Karpas-422 (cell line): ENCODE measurements around the gene DEPDC1. TPM values are rescaled to one million over a fixed set of nuclear protein-coding genes. Genes with fewer than 3 reads are reported as not detected.

Source experiments
- DNase-seq: peaks from one replicate; pipeline ENCODE4 v3.0.0-alpha.2; 2015
- H2AFZ ChIP-seq: fragments of 200-600 bp; sonication (generic); 2 replicates; pipeline ENCODE4 v1.6.1; 2014; ENCODE audit warnings: antibody characterized with exemption, low read length, mixed read lengths
- H3K27ac ChIP-seq: fragments of 200-600 bp; sonication (generic); 2 replicates; pipeline ENCODE4 v1.5.1; 2014; ENCODE audit warnings: mild to moderate bottlenecking, low read length, moderate library complexity
- H3K27me3 ChIP-seq: fragments of 200-600 bp; sonication (generic); 2 replicates; pipeline ENCODE4 v1.6.1; 2014; ENCODE audit warnings: low read length, mixed read lengths
- H3K36me3 ChIP-seq: fragments of 200-600 bp; sonication (generic); 2 replicates; pipeline ENCODE4 v1.6.1; 2014; ENCODE audit warnings: low read length, mixed read lengths; ENCODE audit not compliant: insufficient read depth
- H3K4me1 ChIP-seq: fragments of 200-600 bp; sonication (generic); 2 replicates; pipeline ENCODE4 v1.6.1; 2014; ENCODE audit warnings: mild to moderate bottlenecking, low read length, mixed read lengths
- H3K4me2 ChIP-seq: fragments of 200-600 bp; sonication (generic); 2 replicates; pipeline ENCODE4 v1.6.1; 2014; ENCODE audit warnings: low read length, low read depth, mild to moderate bottlenecking; ENCODE audit not compliant: poor library complexity, severe bottlenecking
- H3K4me3 ChIP-seq: fragments of 200-600 bp; sonication (generic); 2 replicates; pipeline ENCODE4 v1.5.1; 2014; ENCODE audit warnings: mild to moderate bottlenecking, antibody characterized with exemption, low read length, mixed read lengths
- H3K79me2 ChIP-seq: fragments of 200-600 bp; sonication (generic); 2 replicates; pipeline ENCODE4 v1.6.1; 2014; ENCODE audit warnings: mild to moderate bottlenecking, low read length, mixed read lengths
- H3K9ac ChIP-seq: fragments of 200-600 bp; sonication (generic); 2 replicates; pipeline ENCODE4 v1.6.0; 2014; ENCODE audit warnings: low read length
- H3K9me2 ChIP-seq: fragments of 200-600 bp; sonication (generic), shearing (Covaris generic); replicated peaks from 2 replicates; pipeline ENCODE4 v1.6.0; 2014; ENCODE audit warnings: mild to moderate bottlenecking, low read length, moderate library complexity; ENCODE audit not compliant: insufficient read depth
- H3K9me3 ChIP-seq: fragments of 300-700, 200-600 bp; sonication (generic); 2 replicates; pipeline ENCODE4 v1.6.1; 2014; ENCODE audit warnings: low read length, mixed read lengths
- H4K20me1 ChIP-seq: fragments of 200-600 bp; sonication (generic); 2 replicates; pipeline ENCODE4 v1.6.1; 2014; ENCODE audit warnings: mild to moderate bottlenecking, antibody characterized with exemption, low read length, low read depth; ENCODE audit not compliant: insufficient read depth
- total RNA-seq: library from RNA; depleted of rRNA; stranded (reverse); fragments of >200 nt; shearing (Covaris generic); gene quantifications from 2 replicates; pipeline ENCODE4 v1.2.3, GENCODE V29; 2014; ENCODE audit warnings: low replicate concordance

The DEPDC1 gene
- total RNA-seq, 1 experiment from 2014 or later = 36.6 TPM

- Histone ChIP-seq H2AFZ (no peak within 1 kb of the TSS), H3K4me1 (no peaks in the 10 kb centered on the region), H3K79me2 (no peaks in the 10 kb centered on the region), H3K27ac (no peak within 1 kb of the TSS), H3K27me3 (no peaks in the 10 kb centered on the region; the same call in 1 of the 2 replicates), H3K9ac (no peak within 1 kb of the TSS), H4K20me1 (no peaks in the 10 kb centered on the region), H3K9me3 (no peaks in the 10 kb centered on the region), H3K36me3 (no peaks in the 10 kb centered on the region), H3K4me2 (no peak within 1 kb of the TSS), H3K4me3 (no peak within 1 kb of the TSS), H3K9me2 (no peaks in the 10 kb centered on the region)
- DNase-seq = no peak
Measured at GRCh38 chr1:68449901-68450300, 47.0 kb downstream of the DEPDC1 start, which contains the start of gene RPE65. RPE65 (minus strand) TSS chr1:68449954; CDS start chr1:68449905, 49 bp downstream.

DNA sequence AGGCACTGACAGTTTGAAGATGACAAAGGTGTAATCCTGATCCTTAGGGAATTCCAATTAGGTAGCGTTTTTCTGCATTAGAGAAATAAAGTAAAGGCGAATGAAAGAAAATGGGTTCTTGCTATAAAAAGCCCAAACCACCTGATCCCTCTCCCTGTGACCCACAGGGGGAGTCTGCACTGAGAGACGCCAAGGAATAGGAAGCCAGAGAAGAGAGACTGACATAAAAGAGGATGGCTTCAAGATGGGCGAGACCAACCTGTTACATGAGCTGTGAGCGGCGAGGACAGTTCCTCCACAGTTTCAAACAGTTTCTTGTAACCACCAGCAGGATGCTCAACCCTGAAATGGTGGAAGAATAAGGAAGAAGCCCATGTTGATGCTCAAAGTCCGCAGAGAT, 48.5 kb downstream of the DEPDC1 start:
- no peaks in the 10 kb centered on the region for H3K36me3 ChIP-seq
- no peaks in the 10 kb centered on the region for H3K4me1 ChIP-seq
- H4K20me1 ChIP-seq = no peaks in the 10 kb centered on the region
- no peak overlapping the region for H3K4me2 ChIP-seq
- no peak for DNase-seq
- no peak overlapping the region for H2AFZ ChIP-seq
- no peaks in the 10 kb centered on the region for H3K9me2 ChIP-seq
- H3K27ac ChIP-seq = no peak overlapping the region
- no peaks in the 10 kb centered on the region; the same call in 1 of the 2 replicates for H3K27me3 ChIP-seq
- H3K9ac ChIP-seq = no peak overlapping the region
- H3K9me3 ChIP-seq = no peaks in the 10 kb centered on the region
- H3K4me3 ChIP-seq = no peak overlapping the region
- H3K79me2 ChIP-seq = no peaks in the 10 kb centered on the region

DNA sequence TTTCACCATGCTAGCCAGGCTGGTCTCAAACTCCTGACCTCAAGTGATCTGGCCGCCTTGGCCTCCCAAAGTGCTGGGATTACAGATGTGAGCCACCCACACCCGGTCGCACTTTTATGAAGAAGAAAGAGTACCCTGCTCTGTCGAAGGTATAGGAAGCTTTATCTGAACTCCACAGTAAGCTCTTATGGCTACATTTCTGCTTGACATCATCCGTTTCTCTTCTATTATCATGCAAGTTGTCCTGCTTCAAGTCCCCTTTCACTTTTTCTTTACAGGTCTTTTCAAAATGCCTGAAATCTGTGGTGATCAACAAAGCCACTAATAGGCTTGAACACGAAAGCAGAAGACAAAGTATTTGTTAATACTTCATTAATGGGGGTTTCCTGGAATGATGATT, 51.2 kb downstream of the DEPDC1 start:
- Histone ChIP-seq H3K4me3 (no peak overlapping the region), H3K4me1 (no peaks in the 10 kb centered on the region), H3K9me2 (no peaks in the 10 kb centered on the region), H2AFZ (no peak overlapping the region), H3K79me2 (no peaks in the 10 kb centered on the region), H3K9me3 (no peaks in the 10 kb centered on the region), H3K9ac (no peak overlapping the region), H3K36me3 (no peaks in the 10 kb centered on the region), H3K27ac (no peak overlapping the region), H3K4me2 (no peak overlapping the region), H3K27me3 (no peaks in the 10 kb centered on the region; the same call in 1 of the 2 replicates), H4K20me1 (no peaks in the 10 kb centered on the region)
- no peak for DNase-seq

DNA sequence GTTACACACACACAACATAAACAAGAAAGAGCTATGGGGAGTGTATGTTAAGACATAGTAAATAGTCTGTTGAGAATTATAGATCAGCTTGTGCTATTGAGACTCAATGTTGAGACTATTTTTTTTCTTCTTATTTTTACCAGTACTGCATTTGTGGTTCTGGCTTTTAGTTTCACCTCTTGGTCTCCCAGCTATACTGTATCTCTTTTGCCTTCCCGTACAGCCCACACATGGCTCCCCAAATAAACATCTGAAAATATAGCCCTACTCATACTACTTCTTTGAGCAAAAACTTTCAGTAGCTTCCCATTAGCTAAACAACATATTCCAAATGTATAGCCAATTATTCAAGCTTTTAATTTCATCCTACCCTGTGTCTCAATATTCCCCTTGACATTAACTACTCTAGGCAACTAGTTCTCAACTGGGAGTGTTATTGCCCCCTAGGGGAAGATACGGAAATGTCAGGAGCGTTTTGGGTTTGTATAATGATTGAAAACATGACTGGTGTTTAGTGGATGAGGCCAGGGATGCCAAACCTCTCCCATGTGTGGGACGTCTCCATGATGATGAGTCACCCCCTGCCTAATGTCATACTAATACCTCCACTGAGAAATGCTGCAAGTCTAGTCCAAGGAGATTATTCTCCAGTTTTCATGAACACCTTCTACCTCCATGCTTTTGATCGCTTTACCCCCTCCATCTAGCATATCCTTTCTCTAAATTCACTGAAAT, 53.9 kb downstream of the DEPDC1 start:
- H2AFZ ChIP-seq = no peak overlapping the region
- H3K27me3 ChIP-seq = no peaks in the 10 kb centered on the region; the same call in 1 of the 2 replicates
- H4K20me1 ChIP-seq = no peaks in the 10 kb centered on the region
- no peak overlapping the region for H3K4me2 ChIP-seq
- H3K79me2 ChIP-seq = no peaks in the 10 kb centered on the region
- peak; percentile 72 for DNase-seq
- no peaks in the 10 kb centered on the region for H3K9me2 ChIP-seq
- peaks cover 7% of the 10 kb centered on the region for H3K4me1 ChIP-seq
- H3K36me3 ChIP-seq = no peaks in the 10 kb centered on the region
- no peak overlapping the region for H3K4me3 ChIP-seq
- H3K9ac ChIP-seq = no peak overlapping the region
- no peak overlapping the region for H3K27ac ChIP-seq
- H3K9me3 ChIP-seq = no peaks in the 10 kb centered on the region

DNA sequence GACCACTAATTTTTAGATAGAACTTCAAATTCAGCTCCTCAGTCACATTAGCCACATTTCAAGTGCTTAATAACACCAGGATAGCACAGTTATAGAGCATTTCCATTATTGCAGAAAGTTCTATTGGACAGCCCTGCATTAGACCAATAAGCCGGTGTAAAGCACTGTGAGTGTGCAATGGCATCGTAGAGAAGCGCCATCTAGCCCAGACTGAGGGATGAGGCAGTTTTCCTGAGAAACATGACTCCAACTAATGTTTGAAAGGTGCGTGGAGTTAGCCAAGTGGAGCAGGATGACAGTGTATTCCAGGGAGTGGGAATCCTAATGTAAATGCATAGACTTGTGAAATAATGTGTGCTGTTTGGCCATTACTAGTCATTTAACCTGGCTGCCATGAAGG, 54.9 kb downstream of the DEPDC1 start:
- no peak for DNase-seq
- H3K36me3 ChIP-seq = no peaks in the 10 kb centered on the region
- peaks cover 14% of the 10 kb centered on the region for H3K4me1 ChIP-seq
- no peaks in the 10 kb centered on the region for H4K20me1 ChIP-seq
- no peaks in the 10 kb centered on the region for H3K79me2 ChIP-seq
- no peak overlapping the region for H3K4me2 ChIP-seq
- H3K9me3 ChIP-seq = no peaks in the 10 kb centered on the region
- no peak overlapping the region for H3K4me3 ChIP-seq
- H3K9ac ChIP-seq = no peak overlapping the region
- H2AFZ ChIP-seq = no peak overlapping the region
- no peak overlapping the region for H3K27ac ChIP-seq
- H3K27me3 ChIP-seq = no peaks in the 10 kb centered on the region; the same call in 1 of the 2 replicates
- H3K9me2 ChIP-seq = no peaks in the 10 kb centered on the region

GRCh38 chr1:68438310-68438709, 58.6 kb downstream of the DEPDC1 start:
- peaks cover 14% of the 10 kb centered on the region for H3K4me1 ChIP-seq
- peak overlapping the region; percentile 47 for H3K4me2 ChIP-seq
- no peaks in the 10 kb centered on the region for H3K36me3 ChIP-seq
- no peaks in the 10 kb centered on the region for H3K27me3 ChIP-seq
- H3K9ac ChIP-seq = no peak overlapping the region
- H3K9me3 ChIP-seq = no peaks in the 10 kb centered on the region
- H4K20me1 ChIP-seq = no peaks in the 10 kb centered on the region
- no peaks in the 10 kb centered on the region for H3K9me2 ChIP-seq
- H2AFZ ChIP-seq = no peak overlapping the region
- no peaks in the 10 kb centered on the region for H3K79me2 ChIP-seq
- H3K4me3 ChIP-seq = no peak overlapping the region; the same call in 1 of the 2 replicates
- H3K27ac ChIP-seq = no peak overlapping the region
- DNase-seq = no peak

DNA sequence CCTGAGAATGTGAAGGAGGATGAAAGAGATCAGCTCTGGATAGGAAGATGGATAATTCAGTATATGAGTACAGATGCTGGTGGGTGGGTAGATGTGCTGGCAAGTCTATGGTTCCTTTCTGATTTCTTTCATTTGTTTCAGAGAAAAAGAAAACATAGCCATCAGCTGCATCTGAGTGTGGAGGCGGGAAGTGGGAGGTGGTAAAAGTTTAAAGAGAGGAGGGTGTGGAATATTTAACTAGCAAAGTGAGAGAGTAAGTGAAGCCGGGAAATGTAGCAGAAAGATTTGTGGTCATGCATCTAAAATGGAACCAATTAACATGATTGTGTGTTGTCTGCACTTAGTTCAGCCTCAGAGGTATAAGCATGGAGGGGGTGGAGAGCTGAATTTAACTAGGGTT, 63.5 kb downstream of the DEPDC1 start:
- H2AFZ ChIP-seq = no peak overlapping the region
- H3K9me2 ChIP-seq = no peaks in the 10 kb centered on the region
- no peaks in the 10 kb centered on the region for H3K36me3 ChIP-seq
- no peak overlapping the region for H3K9ac ChIP-seq
- no peak for DNase-seq
- no peaks in the 10 kb centered on the region for H3K27me3 ChIP-seq
- H3K9me3 ChIP-seq = no peaks in the 10 kb centered on the region
- H3K4me1 ChIP-seq = peaks cover 12% of the 10 kb centered on the region
- H3K27ac ChIP-seq = no peak overlapping the region
- H4K20me1 ChIP-seq = no peaks in the 10 kb centered on the region
- no peak overlapping the region for H3K4me2 ChIP-seq
- no peak overlapping the region for H3K4me3 ChIP-seq
- no peaks in the 10 kb centered on the region for H3K79me2 ChIP-seq

- no peak overlapping the region for H3K4me3 ChIP-seq
- H3K4me1 ChIP-seq = no peaks in the 10 kb centered on the region
- H3K36me3 ChIP-seq = no peaks in the 10 kb centered on the region
- no peak overlapping the region for H3K27ac ChIP-seq
- H3K9me2 ChIP-seq = no peaks in the 10 kb centered on the region
- no peak for DNase-seq
- no peaks in the 10 kb centered on the region for H4K20me1 ChIP-seq
- no peaks in the 10 kb centered on the region for H3K79me2 ChIP-seq
- H3K27me3 ChIP-seq = no peaks in the 10 kb centered on the region
- no peak overlapping the region for H3K4me2 ChIP-seq
- H2AFZ ChIP-seq = no peak overlapping the region
- no peaks in the 10 kb centered on the region for H3K9me3 ChIP-seq
- H3K9ac ChIP-seq = no peak overlapping the region
Measured at GRCh38 chr1:68431076-68431475, 65.8 kb downstream of the DEPDC1 start.
